HG03378 (cell line): ENCODE measurements around the gene EFCAB10.

Source experiments
- ATAC-seq: cut with Tn5 transposase; IDR thresholded peaks from one replicate; pipeline ENCODE4 v1.9.1; 2021; ENCODE audit warnings: mild to moderate bottlenecking, moderate library complexity; ENCODE audit not compliant: unreplicated experiment

Gene EFCAB10

DNA sequence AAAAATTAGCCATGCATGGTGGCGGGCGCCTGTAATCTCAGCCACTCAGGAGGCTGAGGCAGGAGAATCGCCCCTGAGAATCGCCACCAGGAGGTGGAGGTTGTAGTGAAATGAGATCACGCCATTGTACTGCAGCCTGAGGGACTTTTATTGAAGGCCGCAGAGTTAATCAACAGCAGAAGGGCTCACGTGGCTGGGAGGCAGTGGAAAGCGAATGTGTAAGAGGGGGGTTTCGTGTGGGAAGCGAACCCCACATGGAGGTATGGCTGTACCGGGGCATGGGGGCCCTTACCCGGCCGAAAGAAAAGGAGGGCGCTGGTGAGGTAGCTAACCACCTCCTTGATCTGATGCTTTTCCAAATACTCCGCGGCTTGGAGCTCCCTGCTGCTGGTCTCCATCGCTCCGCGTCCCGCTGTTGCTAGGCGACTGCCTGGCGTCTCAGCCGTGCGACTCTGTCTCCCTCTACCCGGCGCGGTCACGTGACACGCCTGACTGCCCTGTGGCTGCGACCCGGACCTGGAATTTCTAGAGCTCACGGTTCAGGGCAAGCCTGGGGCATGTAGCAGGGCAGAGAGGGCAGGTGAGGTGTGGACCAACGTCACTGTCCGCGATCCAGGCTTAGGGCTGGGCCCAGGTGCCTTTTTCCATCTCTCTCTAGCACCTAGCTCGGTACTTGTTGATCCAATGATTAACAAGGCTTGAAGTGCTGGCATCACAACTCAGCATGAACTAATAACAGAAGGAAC, at the start of gene EFCAB10:
Gene EFCAB10 (minus strand): TSS at position 428 of the 746 bp plus-strand sequence. CDS start 30 bp downstream, at position 398.
- ATAC-seq: peak; percentile 50

GRCh38 chr7:105625986-105626385, 44.7 kb upstream of the EFCAB10 start:
- no peak for ATAC-seq

DNA sequence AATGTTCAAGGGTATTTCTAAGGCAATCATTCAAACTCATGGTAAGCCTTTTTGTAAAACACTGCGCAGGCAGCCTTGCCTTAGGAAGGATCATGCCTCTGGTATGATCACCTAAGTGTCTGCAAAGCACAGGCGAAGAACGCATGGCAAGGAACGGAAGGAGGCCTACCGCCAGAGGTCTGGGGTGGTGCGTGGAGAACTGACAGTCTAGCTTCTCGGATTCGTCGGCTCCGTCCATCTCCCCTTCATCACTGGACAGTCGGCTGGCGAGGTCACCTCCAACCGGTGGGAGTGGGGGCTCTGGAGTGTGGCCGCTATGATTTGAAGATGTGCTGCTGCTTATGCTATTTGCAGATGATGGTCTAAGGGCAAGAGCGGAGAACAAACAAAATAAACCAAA, 42.6 kb upstream of the EFCAB10 start:
- ATAC-seq: no peak

DNA sequence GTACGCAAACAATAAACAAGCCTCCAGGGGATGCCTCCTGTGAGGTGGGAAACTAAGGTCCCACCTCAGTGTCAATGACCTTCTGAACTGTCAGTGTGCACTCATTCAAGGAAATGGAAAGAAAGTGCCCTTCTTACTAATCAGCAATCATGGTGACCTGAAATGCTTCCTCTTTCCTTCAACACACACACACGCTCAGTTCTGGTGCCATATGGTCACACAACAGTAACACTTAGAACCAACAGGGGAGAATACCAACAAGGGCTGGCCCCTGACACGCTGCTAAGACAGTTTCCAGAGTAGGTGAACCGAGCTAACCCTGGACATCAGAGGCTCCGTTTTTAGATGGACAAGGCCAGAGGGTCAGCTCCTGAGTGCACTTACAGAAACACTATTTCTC, 42.1 kb upstream of the EFCAB10 start:
- no peak for ATAC-seq

DNA sequence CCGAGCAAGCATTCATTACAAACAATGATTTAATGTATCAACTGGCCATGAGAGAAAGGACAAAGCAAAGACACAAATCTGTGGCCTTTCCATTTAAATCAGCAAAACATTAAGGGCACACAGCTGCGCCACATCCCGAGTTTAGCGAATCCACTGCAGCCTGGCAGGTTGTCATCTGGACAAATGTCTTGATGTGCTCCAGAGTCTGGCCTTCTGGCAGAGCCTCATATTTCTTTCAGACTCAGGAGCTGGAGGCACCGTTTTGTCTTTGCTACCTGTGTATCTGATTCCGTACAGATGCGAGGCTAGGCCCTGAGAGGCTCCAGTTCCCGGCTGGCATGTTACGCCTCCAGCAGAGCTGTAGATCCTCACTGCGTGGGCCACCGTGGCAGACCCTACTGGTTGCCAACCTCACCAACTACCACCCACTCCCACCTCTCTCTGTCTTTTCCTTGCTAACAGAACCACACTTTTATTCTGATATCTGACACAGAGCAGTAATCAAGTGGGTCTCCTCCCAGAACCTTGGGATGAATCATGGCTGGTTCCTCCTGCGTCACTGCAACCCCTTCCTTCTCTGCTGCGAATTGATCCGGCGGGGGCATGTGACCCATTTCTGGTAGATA, 40.9 kb upstream of the EFCAB10 start:
- ATAC-seq: no peak

- ATAC-seq: no peak
Measured at GRCh38 chr7:105621617-105622016, 40.3 kb upstream of the EFCAB10 start.

GRCh38 chr7:105621176-105621575, 39.9 kb upstream of the EFCAB10 start:
- ATAC-seq: no peak

- no peak for ATAC-seq
Measured at GRCh38 chr7:105619590-105619989, 38.3 kb upstream of the EFCAB10 start.

GRCh38 chr7:105618016-105618296, 36.7 kb upstream of the EFCAB10 start:
- ATAC-seq: no peak

- no peak for ATAC-seq
Measured at GRCh38 chr7:105617280-105618015, 36.2 kb upstream of the EFCAB10 start.

DNA sequence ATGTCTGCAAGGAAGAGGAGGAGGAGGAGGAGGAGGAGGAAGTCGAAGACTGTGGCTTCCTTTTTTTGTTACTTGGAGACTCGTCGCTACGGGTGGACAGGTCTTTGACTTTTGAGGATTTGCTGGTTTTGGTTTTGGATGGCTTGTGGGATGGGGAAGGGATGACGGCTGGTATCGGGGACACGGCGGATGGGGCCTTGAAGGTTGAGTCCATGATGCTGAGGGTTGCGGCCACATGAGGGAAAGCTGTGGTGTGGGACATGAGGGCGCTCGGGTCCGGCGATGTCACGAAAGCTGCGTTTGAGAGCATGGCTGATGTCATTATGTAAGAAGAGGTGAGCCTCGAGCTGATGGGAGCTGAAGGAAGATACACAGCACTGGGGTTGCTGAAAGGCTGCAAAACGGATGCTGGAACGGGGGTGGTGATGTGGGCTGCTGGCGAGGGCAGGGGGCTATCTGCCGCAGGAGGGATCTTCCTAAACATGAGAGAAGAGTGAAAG, 33.1 kb upstream of the EFCAB10 start:
- no peak for ATAC-seq

- no peak for ATAC-seq
Measured at GRCh38 chr7:105613611-105614330, 32.5 kb upstream of the EFCAB10 start.

DNA sequence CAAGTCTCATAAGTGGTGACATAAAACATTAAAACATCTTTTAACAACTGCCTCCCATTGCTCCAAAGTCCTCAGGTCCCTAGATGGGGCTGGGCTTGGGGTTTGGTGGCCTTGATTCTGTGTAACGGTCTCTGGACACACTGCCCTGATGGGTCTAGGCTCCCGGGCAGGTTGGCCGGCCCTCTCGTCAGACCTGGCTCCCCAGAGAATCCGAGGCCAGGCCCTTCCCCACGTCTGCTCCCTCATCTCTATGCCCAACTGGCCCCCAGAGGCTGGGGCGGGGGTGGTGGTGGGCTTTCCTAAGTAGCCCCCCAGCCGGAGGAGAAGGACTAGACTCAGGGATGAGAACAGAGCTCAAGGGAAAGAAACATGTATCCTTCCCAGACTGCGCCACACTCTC, 31.5 kb upstream of the EFCAB10 start:
- ATAC-seq: no peak

GRCh38 chr7:105611856-105612775, 30.8 kb upstream of the EFCAB10 start:
- ATAC-seq: no peak

DNA sequence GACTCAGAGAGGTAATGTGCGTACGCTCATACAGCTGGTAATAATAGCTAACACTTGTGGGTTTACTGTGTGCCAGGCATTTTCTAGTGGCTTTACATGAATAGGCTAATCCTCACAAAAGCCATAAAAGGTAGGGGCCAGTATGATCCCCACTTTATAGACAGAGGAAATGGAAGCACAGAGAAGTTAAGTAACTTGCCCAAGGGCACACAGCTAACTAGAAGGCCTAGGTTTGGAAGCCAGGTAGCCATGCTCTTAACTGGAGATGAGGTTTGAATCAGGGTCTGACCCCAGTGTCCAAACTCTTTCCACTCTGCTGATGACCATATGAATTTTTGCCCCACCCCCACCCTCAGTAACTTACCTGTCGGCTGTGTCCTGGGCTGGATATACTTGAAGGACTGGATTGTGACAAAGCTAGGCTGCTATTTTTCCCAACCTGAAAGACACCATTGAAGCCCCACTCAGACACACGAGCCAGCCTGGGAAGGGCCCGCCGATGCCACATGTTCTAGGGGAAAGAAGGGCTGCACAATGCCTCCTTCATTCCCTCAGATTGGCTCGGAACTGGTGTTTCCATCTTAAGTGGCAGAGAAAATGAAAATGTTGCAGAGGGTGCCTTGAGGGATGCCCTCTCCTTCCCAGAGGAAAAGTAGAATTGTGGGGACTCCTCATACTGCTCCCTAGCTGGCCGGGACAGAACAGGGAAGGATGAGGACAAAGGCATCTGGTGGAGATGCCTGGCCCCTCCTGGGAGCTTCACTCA, 29.1 kb upstream of the EFCAB10 start:
- ATAC-seq: no peak

GRCh38 chr7:105602325-105603305, 21.3 kb upstream of the EFCAB10 start:
- ATAC-seq: no peak

DNA sequence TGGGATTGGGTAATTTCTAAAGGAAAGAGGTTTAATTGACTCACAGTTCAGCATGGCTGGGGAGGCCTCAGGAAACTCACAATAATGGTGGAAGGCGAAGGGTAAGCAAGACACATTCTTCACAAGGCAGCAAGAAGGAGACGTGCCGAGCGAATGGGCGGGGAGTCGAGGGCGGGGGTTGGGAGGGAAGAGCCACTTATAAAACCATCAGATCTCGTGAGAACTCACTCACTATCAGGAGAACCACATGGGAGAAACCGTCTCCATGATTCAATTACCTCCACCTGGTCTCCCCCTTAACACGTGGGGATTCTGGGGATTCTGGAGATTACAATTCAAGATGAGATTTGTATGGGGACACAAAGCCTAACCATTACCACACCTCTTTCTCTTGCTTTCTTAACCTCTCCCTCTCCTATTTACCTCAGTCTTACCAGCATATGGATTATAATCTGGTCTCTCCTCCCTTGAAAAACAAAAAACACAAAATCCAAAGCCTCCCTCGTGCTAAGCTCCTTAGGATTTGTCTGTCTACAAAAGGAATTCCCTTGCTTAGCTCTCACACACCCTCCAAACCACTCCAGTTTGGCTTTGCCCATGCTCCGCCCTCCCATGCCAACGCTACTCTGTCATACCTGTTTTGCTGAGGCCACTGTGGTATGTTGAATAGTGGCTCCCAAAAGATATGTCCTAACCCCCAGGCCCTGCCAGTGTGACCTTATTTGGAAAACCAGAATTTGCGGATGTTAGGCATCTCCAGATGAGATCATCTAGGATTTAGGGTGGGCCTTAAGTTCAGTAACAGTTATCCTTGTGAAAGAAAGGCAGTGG, 19.6 kb upstream of the EFCAB10 start:
- no peak for ATAC-seq
